Activated CD8-positive, alpha-beta T cell treated with anti-CD3 and anti-CD28 coated beads for 36 hours (primary cell): ENCODE measurements around the gene IGFLR1. TPM values are rescaled to one million over a fixed set of nuclear protein-coding genes. Genes with fewer than 3 reads are reported as not detected.

ENCODE experiments used
- ATAC-seq: fragments of 200-7000 bp; cut with Tn5 transposase; one replicate; pipeline ENCODE4 v1.10.0; 2021; ENCODE audit warnings: mild to moderate bottlenecking, moderate library complexity
- CTCF ChIA-PET: fragments of 350-600 bp; sonication (Branson Sonifier 250); formaldehyde crosslinking; loops from one replicate; lab custom pipeline; 2021; ENCODE audit warnings: antibody characterized with exemption; lab: Charles Lee
- POLR2A ChIA-PET: fragments of 350-600 bp; sonication (Branson Sonifier 250); formaldehyde crosslinking; loops from one replicate; lab custom pipeline; 2021; ENCODE audit warnings: antibody characterized with exemption; lab: Charles Lee
- DNase-seq: peaks from one replicate; pipeline ENCODE4 v3.0.0-alpha.2; 2020
- H3K27ac Mint-ChIP-seq: one replicate; pipeline ENCODE4 v1.8.0; 2021; ENCODE audit warnings: mild to moderate bottlenecking, mixed read lengths
- H3K27me3 Mint-ChIP-seq: one replicate; pipeline ENCODE4 v1.8.0; 2021; ENCODE audit warnings: mixed read lengths
- H3K36me3 Mint-ChIP-seq: one replicate; pipeline ENCODE4 v1.8.0; 2021; ENCODE audit warnings: low read depth, mixed read lengths
- H3K4me1 Mint-ChIP-seq: one replicate; pipeline ENCODE4 v1.8.0; 2021; ENCODE audit warnings: low read depth, mixed read lengths
- H3K4me3 Mint-ChIP-seq: one replicate; pipeline ENCODE4 v1.8.0; 2021; ENCODE audit warnings: mild to moderate bottlenecking, moderate library complexity, mixed read lengths
- H3K9me3 Mint-ChIP-seq: one replicate; pipeline ENCODE4 v1.8.0; 2021; ENCODE audit warnings: mixed read lengths
- intact Hi-C: fragments of 100-400 bp; cut with micrococcal nuclease; formaldehyde crosslinking; loops from one replicate; pipeline ENCODE4 v1.10.0; 2022
- total RNA-seq, 2 experiments: library from RNA; stranded (reverse); gene quantifications; one replicate each; pipeline ENCODE4 v1.2.3, GENCODE V29; 2021
- TF ChIP-seq, protein P1 (sequence below): fragments of 200-600 bp; IDR thresholded peaks from one replicate; pipeline ENCODE4 v1.8.0; 2022; ENCODE audit warnings: antibody characterized with exemption, mild to moderate bottlenecking

The IGFLR1 gene
- total RNA-seq, 2 experiments from 2014 or later = 140 to 143 TPM

DNA sequence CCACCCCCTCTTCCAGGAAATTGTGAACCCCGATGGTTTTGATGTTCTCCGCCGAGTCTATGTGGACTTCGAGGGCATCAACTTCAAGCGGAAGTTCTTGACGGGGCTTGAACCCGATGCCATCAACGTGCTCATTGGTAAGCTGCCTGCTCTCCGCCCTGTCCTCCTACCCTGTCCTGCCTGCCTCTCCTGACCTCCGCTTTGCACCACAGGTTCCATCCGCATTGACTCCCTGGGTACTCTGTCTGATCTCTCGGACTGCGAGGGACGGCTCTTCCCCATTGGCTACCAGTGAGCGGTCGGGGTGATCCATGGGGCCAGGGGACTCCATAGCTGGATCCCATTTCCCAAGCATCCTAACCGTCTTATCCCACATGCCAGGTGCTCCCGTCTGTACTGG lies 11.9 kb downstream of the IGFLR1 start:
- POLR2A ChIA-PET = interaction anchor here (1.3 to 4.4 kb wide), 3 partner anchors 8 to 14 kb away, joined by 5 to 55 read pairs (median 52); partner anchors contain the start of gene KMT2B
- DNase-seq = no peak
- CTCF ChIA-PET = interaction anchor here (0.9 kb wide), 1 partner anchor 9 kb away, joined by 3 read pairs; no protein-coding TSS in a partner anchor
- ATAC-seq = no peak
- Mint-ChIP-seq H3K9me3 (no peaks in the 10 kb centered on the region), H3K4me3 (no peak overlapping the region), H3K27me3 (no peaks in the 10 kb centered on the region), H3K36me3 (peaks cover 54% of the 10 kb centered on the region), H3K4me1 (peaks cover 6% of the 10 kb centered on the region), H3K27ac (no peak overlapping the region)
- TF ChIP-seq, protein P1, sequence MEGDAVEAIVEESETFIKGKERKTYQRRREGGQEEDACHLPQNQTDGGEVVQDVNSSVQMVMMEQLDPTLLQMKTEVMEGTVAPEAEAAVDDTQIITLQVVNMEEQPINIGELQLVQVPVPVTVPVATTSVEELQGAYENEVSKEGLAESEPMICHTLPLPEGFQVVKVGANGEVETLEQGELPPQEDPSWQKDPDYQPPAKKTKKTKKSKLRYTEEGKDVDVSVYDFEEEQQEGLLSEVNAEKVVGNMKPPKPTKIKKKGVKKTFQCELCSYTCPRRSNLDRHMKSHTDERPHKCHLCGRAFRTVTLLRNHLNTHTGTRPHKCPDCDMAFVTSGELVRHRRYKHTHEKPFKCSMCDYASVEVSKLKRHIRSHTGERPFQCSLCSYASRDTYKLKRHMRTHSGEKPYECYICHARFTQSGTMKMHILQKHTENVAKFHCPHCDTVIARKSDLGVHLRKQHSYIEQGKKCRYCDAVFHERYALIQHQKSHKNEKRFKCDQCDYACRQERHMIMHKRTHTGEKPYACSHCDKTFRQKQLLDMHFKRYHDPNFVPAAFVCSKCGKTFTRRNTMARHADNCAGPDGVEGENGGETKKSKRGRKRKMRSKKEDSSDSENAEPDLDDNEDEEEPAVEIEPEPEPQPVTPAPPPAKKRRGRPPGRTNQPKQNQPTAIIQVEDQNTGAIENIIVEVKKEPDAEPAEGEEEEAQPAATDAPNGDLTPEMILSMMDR = no peak
- intact Hi-C loops = no loop called here

- Mint-ChIP-seq H3K36me3 (peaks cover 60% of the 10 kb centered on the region), H3K4me1 (peaks cover 6% of the 10 kb centered on the region), H3K4me3 (no peak overlapping the region), H3K27me3 (no peaks in the 10 kb centered on the region), H3K27ac (no peak overlapping the region), H3K9me3 (no peaks in the 10 kb centered on the region)
- ATAC-seq = no peak
- no peak for DNase-seq
- TF ChIP-seq, protein P1 = no peak
- ChIA-PET POLR2A (interaction anchor here (0.9 to 4.4 kb wide), 6 partner anchors 9 to 30 kb away, joined by 3 to 55 read pairs (median 15); partner anchors contain the start of gene KMT2B), CTCF (no interaction called here)
- intact Hi-C loops = no loop called here
Observed at GRCh38 chr19:35729763-35730162, 12.5 kb downstream of the IGFLR1 start.

- TF ChIP-seq, protein P1 = no peak
- ATAC-seq (no peak), DNase-seq (no peak)
- Mint-ChIP-seq H3K27ac (no peak overlapping the region), H3K36me3 (peaks cover 64% of the 10 kb centered on the region), H3K4me3 (no peak overlapping the region), H3K27me3 (no peaks in the 10 kb centered on the region), H3K4me1 (peaks cover 3% of the 10 kb centered on the region), H3K9me3 (no peaks in the 10 kb centered on the region)
- ChIA-PET POLR2A (interaction anchor here (0.9 to 4.4 kb wide), 5 partner anchors 9 to 31 kb away, joined by 3 to 52 read pairs (median 11); partner anchors contain the start of gene KMT2B), CTCF (interaction anchor here (1.2 to 1.5 kb wide), 2 partner anchors 11 to 91 kb away, joined by 3 to 4 read pairs; no protein-coding TSS in a partner anchor)
- intact Hi-C loops = no loop called here
Observed at GRCh38 chr19:35729021-35729420, 13.2 kb downstream of the IGFLR1 start.

GRCh38 chr19:35727956-35728706 lies 14.1 kb downstream of the IGFLR1 start:
- Mint-ChIP-seq H3K27ac (no peak overlapping the region), H3K9me3 (no peaks in the 10 kb centered on the region), H3K4me1 (peaks cover 3% of the 10 kb centered on the region), H3K4me3 (no peak overlapping the region), H3K36me3 (peaks cover 66% of the 10 kb centered on the region), H3K27me3 (no peaks in the 10 kb centered on the region)
- no peak for ATAC-seq
- no peak for DNase-seq
- intact Hi-C loops = no loop called here
- TF ChIP-seq, protein P1 = no peak
- CTCF ChIA-PET = interaction anchor here (1.2 to 1.5 kb wide), 3 partner anchors 12 to 92 kb away, joined by 3 to 4 read pairs (median 3); no protein-coding TSS in a partner anchor
- POLR2A ChIA-PET = interaction anchor here (0.9 to 4.4 kb wide), 6 partner anchors 8 to 15 kb away, joined by 3 to 52 read pairs (median 8); partner anchors contain the start of genes IGFLR1 and KMT2B
